ENCODE data around the gene STXBP5. TPM values are rescaled to one million over a fixed set of nuclear protein-coding genes. Genes with fewer than 3 reads are reported as not detected.
A peak's percentile ranks its signal among the peaks of the same experiment; 100 is the strongest.

The STXBP5 gene
- total RNA-seq, 2 donors from 2014 or later, result 9.9 to 13.6 TPM

DNA sequence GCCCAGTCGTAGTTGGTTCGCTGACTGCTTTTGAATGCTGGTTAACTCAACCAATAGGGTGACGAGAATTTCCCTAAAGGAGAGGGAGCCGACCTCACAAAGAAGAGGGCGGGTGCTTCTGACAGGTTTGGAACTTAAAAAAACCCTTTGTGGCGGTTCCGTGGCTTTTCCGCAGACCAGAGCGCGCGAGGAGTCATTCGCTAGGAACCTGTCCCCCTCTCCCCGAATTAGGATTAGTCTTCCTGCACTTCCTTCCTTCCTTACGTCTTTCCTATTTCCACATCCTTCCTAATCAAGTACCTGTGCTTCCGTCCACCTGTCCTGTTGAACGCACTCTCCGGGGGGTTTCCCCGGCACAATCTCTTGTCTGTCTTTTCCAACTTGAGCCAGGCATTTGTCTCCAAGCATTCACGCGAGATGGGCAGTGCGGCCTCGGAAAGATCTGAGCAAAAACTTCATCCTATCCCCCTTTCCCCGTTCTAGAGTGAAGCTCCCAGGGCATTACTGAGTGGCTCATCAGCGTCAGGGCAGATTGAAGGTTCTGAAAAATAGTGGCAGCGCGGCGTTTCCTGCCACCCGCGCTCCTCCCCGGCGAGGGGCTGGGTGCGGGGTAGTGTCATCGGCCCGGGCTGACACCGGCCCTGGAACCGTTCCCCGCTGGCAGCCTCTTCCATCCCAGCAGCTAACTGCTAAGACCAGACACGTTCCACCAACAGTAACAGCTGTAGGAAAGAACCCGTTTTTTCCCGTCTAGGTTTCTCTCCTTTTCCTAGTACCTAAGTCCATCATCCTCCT is 1.5 kb upstream of the STXBP5 start:
- Histone ChIP-seq H3K27ac (peak overlapping the region; percentile 93), H3K27me3 (no peaks in the 10 kb centered on the region), H3K4me3 (peak overlapping the region; percentile 73 to 90), H3K9me3 (no peaks in the 10 kb centered on the region), H3K36me3 (no peaks in the 10 kb centered on the region), H3K4me1 (peaks cover 0 to 18% of the 10 kb centered on the region in 2 donors)
- peak; percentile 91 for DNase-seq (ENCODE audit: low spot score)
- TF ChIP-seq CTCF (IDR thresholded peaks at IDR 0.05), result no peak

DNA sequence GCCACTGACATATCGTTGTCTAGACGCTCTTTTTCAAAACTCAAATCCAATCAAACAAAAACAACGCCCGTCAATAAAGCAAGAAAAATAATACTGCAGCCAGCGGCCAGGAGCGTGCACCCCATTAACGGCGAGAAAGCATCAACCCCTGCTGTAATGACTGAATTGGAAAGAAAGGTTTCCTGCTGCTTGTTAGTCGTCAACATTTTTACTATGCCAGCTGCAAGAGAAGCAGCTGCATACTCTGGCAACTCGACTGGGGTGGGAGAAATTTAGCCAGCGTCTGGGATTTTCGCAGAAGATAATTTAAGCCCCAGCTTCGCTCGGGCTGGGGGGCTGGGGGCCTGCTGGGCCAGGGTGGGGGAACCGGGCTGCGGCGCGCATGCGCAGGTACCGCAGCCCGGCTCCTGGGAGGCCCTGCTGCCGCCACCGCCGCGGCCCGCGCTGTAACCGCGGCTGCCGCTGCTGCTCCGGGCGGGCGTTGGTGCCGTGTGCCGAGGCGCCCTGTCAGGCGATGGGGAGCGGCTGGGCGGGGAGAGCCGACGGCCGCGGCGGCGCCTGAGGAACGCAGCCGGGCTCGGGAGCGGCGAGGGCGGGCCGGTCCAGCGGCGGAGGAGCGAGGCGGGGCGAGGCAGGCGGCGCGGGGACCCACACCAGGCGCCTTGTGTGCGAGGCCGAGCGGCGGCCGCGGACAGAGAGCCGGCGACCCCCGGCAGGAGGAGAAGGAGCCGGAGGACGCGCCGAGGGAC is 732 bp upstream of the STXBP5 start:
- DNase-seq (ENCODE audit: low spot score), result no peak

GRCh38 chr6:147204843-147205311 is 660 bp downstream of the STXBP5 start:
- Histone ChIP-seq H3K27me3 (no peaks in the 10 kb centered on the region), H3K27ac (peak overlapping the region; percentile 93), H3K36me3 (no peaks in the 10 kb centered on the region), H3K4me1 (peaks cover 0 to 33% of the 10 kb centered on the region in 2 donors), H3K4me3 (peak overlapping the region; percentile 73 to 90), H3K9me3 (no peaks in the 10 kb centered on the region)
- TF ChIP-seq CTCF (IDR thresholded peaks at IDR 0.05), result no peak
- no peak for DNase-seq (ENCODE audit: low spot score)

More for the DNA sequence above, 732 bp upstream of the STXBP5 start:
- H3K4me1 ChIP-seq, result peaks cover 0 to 21% of the 10 kb centered on the region in 2 donors
- peak overlapping the region; percentile 73 to 90 for H3K4me3 ChIP-seq
- H3K9me3 ChIP-seq, result no peaks in the 10 kb centered on the region
- no peaks in the 10 kb centered on the region for H3K36me3 ChIP-seq
- H3K27me3 ChIP-seq, result no peaks in the 10 kb centered on the region
- H3K27ac ChIP-seq, result peak overlapping the region; percentile 93
- TF ChIP-seq CTCF (IDR thresholded peaks at IDR 0.05), result no peak

GRCh38 chr6:147205690-147206600 is 1.7 kb downstream of the STXBP5 start:
- H3K4me1 ChIP-seq, result peaks cover 0 to 33% of the 10 kb centered on the region in 2 donors
- H3K4me3 ChIP-seq, result peak overlapping the region; percentile 73 to 90
- TF ChIP-seq CTCF (IDR thresholded peaks at IDR 0.05), result no peak
- H3K36me3 ChIP-seq, result no peaks in the 10 kb centered on the region
- no peak for DNase-seq (ENCODE audit: low spot score)
- H3K27ac ChIP-seq, result peak overlapping the region; percentile 93
- no peaks in the 10 kb centered on the region for H3K9me3 ChIP-seq
- H3K27me3 ChIP-seq, result no peaks in the 10 kb centered on the region

DNA sequence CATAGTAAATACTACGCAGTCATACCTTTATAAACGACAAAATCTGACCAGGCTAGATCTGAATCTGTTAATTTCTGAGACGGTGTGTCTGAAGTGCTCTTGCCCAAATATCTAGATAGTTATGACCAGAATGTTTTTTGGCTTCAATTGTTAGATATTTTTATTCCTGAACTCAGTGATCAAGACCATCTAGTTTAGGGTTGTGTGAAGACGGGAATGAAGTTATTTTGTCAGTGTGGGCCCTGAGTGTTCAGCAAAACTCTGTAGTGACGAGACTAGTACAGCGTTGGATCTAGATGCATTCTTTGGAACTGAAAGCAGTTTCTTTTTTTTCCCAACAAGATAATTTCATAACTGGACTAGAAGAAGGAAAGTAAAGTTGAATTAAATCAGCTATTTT is 3.1 kb downstream of the STXBP5 start:
- H3K27me3 ChIP-seq, result no peaks in the 10 kb centered on the region
- H3K4me3 ChIP-seq, result peak overlapping the region in 1 of 2 donors; percentile 7
- peaks cover 0 to 29% of the 10 kb centered on the region in 2 donors for H3K4me1 ChIP-seq
- no peak for TF ChIP-seq CTCF (IDR thresholded peaks at IDR 0.05)
- H3K9me3 ChIP-seq, result no peaks in the 10 kb centered on the region
- peak overlapping the region; percentile 54 to 57 for H3K27ac ChIP-seq
- H3K36me3 ChIP-seq, result no peaks in the 10 kb centered on the region
- no peak for DNase-seq (ENCODE audit: low spot score)
